HTERT RPE-1 (cell line): ENCODE results near the gene LRIG1.

Source experiments
- in situ Hi-C: fragments of 300-500 bp; cut with MboI; formaldehyde crosslinking; loops from 4 replicates; pipeline ENCODE4 v1.14.3; 2020; ENCODE audit warnings: low sequenced_read_pairs

The LRIG1 gene

DNA sequence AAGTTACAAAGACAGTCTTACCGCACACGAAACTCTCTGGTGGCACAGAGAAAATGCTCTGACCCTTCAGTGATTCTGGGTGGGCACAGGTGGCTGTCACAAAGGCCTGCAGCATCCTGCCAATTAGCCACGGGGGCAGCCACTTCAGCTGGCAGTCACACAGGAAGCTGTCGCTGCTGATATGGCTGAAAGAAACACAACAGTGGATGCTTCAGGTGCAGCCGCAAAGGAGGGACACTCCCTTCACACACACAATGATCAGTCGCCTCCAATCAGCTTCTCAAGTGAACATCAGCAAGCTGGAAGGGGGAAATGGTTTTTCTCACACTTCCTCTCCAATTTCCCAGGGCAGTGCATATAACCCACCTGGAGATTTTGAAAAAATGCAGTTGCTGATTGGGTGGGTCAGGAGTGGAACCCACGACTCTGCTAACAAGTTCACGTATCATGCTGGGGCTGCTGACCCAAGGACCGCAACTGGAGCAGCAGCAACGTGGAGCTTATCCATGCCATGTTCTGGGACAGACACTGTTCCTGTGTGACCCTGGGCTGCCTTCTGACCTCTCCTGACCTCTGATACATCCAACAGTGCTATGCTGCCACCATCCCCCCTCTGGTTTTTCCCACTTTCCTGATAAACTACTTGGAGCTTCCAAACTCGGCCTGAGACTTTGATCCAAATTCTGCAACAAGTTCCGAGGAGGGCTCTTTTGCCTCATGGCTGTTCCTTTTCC is 106.6 kb downstream of the LRIG1 start:
- in situ Hi-C loops: no loop called here

DNA sequence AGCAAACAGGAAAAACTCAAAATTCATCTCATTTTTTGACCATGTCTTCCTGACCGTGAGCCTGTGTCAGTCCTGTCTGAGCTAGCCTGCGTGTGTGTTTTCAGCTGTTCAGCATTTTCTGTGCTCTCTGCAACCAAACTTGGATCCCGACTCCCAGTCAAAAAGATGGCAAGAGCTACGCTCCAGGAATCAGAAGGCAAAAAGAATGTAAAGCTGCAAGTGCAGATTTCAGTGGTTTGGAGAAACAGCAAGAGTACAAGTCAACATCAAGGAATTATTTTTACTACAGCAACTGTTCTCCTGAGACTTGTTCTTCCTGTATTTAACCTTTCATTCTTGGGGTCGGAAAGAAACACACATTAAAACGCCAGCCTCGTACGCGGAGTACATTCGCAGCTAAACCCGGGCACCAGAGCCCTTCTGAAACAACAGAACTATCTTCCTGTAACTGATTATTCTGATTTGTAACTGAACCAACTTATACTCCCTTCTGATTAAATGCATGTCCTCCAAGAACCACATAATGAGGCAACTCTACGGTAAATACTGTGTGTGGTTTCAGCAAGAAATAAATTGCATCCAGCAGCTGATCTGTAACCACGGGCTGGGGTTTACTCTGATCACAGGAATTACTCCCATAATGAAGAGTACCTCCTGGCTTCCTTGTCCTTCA is 107.4 kb downstream of the LRIG1 start:
- in situ Hi-C loops: no loop called here

- in situ Hi-C loops: no loop called here
Observed at GRCh38 chr3:66392966-66393332, 107.9 kb downstream of the LRIG1 start.

GRCh38 chr3:66392512-66392911 is 108.3 kb downstream of the LRIG1 start:
- in situ Hi-C loops: no loop called here

DNA sequence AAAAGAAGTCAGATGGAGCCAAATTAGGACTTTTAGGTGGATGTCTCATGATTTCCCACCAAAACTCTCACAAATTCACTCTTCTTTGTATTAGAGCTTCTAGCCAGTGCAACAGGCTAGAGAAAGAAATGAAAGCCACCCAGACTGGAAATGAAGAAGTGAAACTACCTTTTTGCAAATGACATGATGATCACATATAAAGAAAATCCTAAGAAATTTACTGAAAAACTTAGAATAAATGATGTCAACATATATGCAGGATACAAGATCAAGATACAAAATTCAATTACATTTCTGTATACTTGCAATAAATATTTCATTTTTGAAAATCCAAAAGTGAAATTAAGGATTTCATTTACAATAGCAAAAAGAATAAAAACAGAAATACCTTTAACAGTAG is 110.8 kb downstream of the LRIG1 start:
- in situ Hi-C loops: no loop called here

DNA sequence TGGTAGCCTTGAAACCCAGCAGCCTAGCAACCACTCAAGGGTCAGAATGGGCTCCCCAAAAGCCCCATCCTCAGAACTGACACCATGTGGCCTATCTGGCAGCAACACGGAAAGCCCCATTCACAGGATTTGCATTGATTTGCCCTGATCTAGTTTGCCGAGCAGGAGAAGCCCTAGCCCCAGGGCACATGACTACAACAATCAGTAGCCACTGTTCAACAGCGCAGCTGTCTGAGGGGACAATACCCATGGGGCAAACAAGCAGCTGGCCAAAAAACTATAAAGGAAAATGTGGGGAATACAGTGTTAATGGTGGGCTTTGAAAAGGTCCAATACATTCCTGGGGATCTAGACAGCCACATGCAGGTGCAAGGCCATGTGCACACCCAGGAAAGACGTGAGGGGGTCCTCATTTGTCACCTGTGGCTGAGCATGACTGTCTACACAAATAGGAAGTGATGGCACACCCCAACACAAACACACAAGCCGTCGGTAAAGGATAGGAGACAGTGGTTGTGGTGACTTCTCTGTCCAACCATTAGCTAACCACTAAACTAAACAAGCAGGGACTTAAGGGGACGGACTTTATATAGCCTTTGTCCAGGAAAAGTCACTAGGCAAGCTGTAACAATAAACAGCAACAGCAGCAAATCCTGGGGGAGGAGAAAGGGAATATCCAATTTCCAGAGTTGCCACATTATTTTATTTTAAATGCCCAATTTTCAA is 113.7 kb downstream of the LRIG1 start:
- in situ Hi-C loops: no loop called here

DNA sequence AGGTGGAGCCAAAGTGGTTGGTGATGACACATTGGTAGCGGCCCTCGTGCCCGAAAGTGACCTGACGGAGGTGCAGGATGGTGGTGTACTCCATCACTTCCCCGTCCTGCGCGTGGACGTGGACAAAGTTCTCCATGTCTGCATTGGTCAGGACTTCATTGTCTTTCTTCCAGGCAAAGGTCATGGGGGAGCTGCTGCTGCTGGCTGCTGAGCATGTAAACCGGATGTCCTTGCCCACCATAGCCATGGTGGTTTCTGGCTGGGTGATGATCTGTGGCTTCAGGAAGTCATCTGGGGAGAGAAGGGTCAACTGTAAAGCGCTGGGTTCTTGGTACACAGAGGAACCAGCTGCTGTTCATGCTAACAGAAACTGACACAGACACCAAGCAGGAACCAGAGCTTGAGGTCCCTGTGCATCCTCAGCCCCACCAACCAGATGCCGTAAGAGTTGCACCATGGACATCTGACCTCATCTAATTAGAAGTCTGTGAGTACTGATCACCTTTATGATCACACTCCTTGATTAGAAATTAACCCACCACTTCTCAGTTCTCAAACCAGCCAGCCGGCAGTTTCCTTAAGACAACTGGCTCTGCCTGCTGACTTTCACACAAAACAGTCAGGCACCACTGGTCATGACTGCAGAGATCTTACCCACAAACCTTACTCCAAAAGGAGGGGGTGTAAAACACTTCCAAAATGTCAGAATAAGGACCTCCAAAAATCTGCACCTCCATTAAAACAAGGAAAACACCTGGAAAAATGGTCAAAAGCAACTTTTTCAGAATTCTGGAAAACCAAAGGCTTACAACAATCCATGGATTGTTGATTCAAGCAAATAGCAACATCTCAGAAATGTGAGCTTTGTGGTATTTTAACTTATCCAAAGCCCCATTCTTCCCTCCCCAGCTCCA is 114.6 kb downstream of the LRIG1 start:
- in situ Hi-C loops: no loop called here

GRCh38 chr3:66385066-66385465 is 115.8 kb downstream of the LRIG1 start:
- in situ Hi-C loops: no loop called here

DNA sequence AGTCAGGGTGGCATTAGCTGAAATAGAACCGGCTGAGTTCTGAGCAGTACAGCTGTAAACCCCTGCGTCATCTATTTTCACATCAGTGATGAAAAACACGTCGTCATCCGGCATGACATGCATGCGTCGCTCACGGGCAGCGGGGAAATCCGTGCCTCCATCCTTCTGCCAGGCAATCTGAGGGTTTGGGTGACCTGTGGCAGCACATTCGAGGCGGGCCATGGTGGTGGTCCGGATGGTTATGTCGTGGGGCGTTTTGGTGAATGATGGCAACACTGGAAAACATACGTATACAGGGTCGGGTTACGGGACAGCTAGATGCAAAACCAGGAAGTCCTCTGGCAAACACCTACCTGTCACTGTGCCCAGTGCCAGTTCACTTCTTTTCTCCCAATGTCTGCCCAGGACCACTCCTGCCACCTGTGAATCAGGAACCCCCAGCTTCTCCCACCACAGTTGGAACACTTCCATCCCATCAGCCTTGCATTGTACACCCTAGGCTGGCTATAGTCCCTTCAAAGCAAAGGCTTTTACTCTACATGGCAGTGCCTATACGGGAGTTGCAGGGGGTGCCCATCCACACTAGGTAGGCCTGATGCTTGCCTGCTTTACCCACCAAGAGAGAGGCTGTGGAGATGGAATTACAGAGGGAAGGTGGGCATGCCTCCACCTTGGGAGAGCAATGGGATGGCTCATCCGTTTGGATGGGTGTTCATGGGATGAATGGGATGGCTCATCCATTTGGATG is 116.7 kb downstream of the LRIG1 start:
- in situ Hi-C loops: no loop called here

- in situ Hi-C loops: no loop called here
Observed at GRCh38 chr3:66383023-66383422, 117.8 kb downstream of the LRIG1 start.

- in situ Hi-C loops: no loop called here
Observed at GRCh38 chr3:66382142-66382541, 118.7 kb downstream of the LRIG1 start.

- in situ Hi-C loops: no loop called here
Observed at GRCh38 chr3:66381626-66382025, 119.2 kb downstream of the LRIG1 start.

- in situ Hi-C loops: no loop called here
Observed at GRCh38 chr3:66380200-66380932, 120.5 kb downstream of the LRIG1 start.

GRCh38 chr3:66379565-66379964 is 121.3 kb downstream of the LRIG1 start:
- in situ Hi-C loops: no loop called here

DNA sequence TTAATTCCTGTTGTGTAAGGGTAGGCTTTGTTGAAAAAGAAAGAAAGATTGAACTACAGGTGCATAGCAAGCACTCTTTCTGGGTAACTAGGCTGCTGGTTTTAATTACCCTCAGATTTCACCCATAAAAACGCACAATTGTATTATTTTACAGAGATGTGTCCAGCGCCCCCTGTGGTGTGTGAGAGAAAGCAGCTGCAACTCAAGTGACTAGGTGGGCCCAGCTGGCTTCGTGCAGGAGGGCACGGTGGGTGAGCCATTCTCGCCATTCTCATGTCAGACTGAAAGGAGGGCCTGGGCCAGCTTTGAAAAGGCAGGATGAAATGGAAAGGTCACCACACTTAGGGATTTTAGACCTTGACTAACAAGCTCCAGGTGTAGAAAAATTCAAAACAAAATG is 122.6 kb downstream of the LRIG1 start:
- in situ Hi-C loops: no loop called here

GRCh38 chr3:66377800-66378199 is 123.0 kb downstream of the LRIG1 start:
- in situ Hi-C loops: no loop called here

- in situ Hi-C loops: no loop called here
Observed at GRCh38 chr3:66376568-66376967, 124.3 kb downstream of the LRIG1 start.

DNA sequence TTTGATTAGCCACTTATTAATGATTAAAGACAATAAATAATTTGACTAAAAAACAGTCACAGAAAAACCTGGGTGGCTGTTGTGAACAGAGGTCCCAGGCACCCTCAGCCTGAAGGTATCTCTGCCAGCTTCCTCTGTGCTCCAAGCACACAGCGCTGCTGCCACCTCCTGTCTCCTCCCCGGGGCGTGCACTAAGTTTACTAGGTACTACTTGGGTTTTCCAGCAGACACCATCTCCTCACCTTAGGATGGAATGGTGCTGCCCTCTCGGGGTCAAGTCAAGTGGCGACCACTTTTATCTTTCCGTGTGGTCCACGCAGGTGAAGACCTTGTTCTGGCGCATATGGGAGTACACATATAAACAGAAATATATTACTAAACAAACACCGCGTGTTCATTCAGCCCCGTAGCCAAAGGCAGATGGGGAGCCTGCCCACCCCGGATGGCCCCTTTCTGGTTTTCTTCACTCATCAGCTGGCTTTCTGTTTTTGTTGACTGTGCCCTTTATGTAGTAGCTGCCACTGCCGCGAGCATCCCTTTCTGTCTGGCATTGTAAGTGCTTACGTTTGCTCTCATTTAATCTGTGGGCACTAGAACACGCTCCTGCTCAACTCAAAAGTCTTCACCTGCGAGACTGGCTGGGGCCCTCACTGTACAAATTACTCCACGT is 128.0 kb downstream of the LRIG1 start:
- in situ Hi-C loops: no loop called here

GRCh38 chr3:66371432-66371831 is 129.4 kb downstream of the LRIG1 start:
- in situ Hi-C loops: no loop called here
